Neural crest cell (in vitro differentiated cells): ENCODE results near the gene ATP8A1. TPM values are rescaled to one million over a fixed set of nuclear protein-coding genes. Genes with fewer than 3 reads are reported as not detected.

Experiments used
- DNase-seq: peaks from one replicate; pipeline ENCODE4 v3.0.0; 2021; ENCODE audit warnings: low read depth, mixed read lengths, low spot score
- H3K27ac Mint-ChIP-seq: one replicate; pipeline ENCODE4 v1.8.0; 2021; ENCODE audit warnings: mild to moderate bottlenecking, mixed read lengths; ENCODE audit not compliant: unreplicated experiment
- H3K27me3 Mint-ChIP-seq: 2 replicates; pipeline ENCODE4 v1.8.0; 2021; ENCODE audit warnings: low read depth, mild to moderate bottlenecking, mixed read lengths
- H3K36me3 Mint-ChIP-seq: 2 replicates; pipeline ENCODE4 v1.8.0; 2021; ENCODE audit warnings: low read depth, mild to moderate bottlenecking, mixed read lengths
- H3K4me1 Mint-ChIP-seq: 2 replicates; pipeline ENCODE4 v1.8.0; 2021; ENCODE audit warnings: mixed read lengths
- H3K4me3 Mint-ChIP-seq: one replicate; pipeline ENCODE4 v1.8.0; 2021; ENCODE audit warnings: mild to moderate bottlenecking, mixed read lengths
- H3K9me3 Mint-ChIP-seq: 2 replicates; pipeline ENCODE4 v1.8.0; 2021; ENCODE audit warnings: mixed read lengths
- total RNA-seq: library from RNA; stranded (reverse); gene quantifications from 2 replicates; pipeline ENCODE4 v1.2.1, GENCODE V29; 2021
- TF ChIP-seq, protein P1 (sequence below): fragments of 200-600 bp; sonication (generic); conservative IDR thresholded peaks from 2 replicates; pipeline ENCODE4 v1.5.0; 2021; ENCODE audit warnings: antibody characterized with exemption, mild to moderate bottlenecking

Gene ATP8A1
- total RNA-seq, 1 donor from 2014 or later, result 11.9 TPM

DNA sequence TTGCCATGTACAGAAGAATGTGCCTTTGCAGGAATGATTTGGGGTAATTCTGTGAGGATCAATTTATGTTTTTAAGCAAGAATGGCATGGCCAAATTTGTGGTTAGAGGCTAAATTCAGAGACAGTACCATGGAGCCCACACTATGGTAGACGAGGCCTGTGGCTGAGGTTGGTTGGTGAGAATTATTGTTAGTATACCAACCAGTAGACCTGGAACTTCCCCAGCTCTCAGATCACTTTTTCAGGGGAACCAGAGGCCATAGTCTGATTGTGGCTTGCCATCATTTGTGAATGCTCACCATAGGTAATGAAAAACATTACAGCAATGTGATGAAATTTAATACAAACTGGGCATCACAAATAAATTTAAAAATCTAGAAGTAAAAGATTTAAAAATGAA, 203.3 kb downstream of the ATP8A1 start:
- no peak overlapping the region for H3K4me3 Mint-ChIP-seq
- TF ChIP-seq, protein P1, sequence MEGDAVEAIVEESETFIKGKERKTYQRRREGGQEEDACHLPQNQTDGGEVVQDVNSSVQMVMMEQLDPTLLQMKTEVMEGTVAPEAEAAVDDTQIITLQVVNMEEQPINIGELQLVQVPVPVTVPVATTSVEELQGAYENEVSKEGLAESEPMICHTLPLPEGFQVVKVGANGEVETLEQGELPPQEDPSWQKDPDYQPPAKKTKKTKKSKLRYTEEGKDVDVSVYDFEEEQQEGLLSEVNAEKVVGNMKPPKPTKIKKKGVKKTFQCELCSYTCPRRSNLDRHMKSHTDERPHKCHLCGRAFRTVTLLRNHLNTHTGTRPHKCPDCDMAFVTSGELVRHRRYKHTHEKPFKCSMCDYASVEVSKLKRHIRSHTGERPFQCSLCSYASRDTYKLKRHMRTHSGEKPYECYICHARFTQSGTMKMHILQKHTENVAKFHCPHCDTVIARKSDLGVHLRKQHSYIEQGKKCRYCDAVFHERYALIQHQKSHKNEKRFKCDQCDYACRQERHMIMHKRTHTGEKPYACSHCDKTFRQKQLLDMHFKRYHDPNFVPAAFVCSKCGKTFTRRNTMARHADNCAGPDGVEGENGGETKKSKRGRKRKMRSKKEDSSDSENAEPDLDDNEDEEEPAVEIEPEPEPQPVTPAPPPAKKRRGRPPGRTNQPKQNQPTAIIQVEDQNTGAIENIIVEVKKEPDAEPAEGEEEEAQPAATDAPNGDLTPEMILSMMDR, result no peak
- no peaks in the 10 kb centered on the region for H3K9me3 Mint-ChIP-seq
- H3K27ac Mint-ChIP-seq, result no peak overlapping the region
- H3K36me3 Mint-ChIP-seq, result peaks cover 5% of the 10 kb centered on the region
- H3K27me3 Mint-ChIP-seq, result no peaks in the 10 kb centered on the region
- no peak for DNase-seq
- H3K4me1 Mint-ChIP-seq, result peaks cover 72% of the 10 kb centered on the region

GRCh38 chr4:42452823-42453222, 204.1 kb downstream of the ATP8A1 start:
- Mint-ChIP-seq H3K27ac (peak overlapping the region; percentile 13), H3K9me3 (no peaks in the 10 kb centered on the region), H3K4me3 (peak overlapping the region; percentile 5), H3K4me1 (peaks cover 65% of the 10 kb centered on the region), H3K27me3 (no peaks in the 10 kb centered on the region), H3K36me3 (peaks cover 5% of the 10 kb centered on the region)
- TF ChIP-seq, protein P1, result no peak
- DNase-seq, result peak; percentile 11

DNA sequence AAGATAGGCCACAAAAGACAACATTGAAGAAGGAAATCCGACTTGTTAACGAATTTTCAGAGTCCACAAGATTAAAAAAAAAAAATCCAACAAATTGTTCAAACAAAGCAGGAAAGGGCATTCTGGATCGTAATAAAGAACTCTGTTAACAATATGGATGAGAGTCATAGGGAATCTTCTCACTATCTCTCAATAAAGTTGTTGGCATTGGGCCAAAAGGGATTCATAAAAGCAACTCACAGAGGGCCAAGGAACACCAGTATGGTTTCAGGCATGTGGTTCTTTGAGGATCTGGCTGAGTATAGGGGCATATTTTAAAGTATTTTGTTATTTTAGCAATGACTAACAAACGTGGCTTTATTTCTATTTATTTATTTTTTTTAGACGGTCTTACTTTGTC, 210.1 kb downstream of the ATP8A1 start:
- TF ChIP-seq, protein P1, result no peak
- peaks cover 19% of the 10 kb centered on the region for H3K4me1 Mint-ChIP-seq
- peaks cover 10% of the 10 kb centered on the region for H3K36me3 Mint-ChIP-seq
- no peak for DNase-seq
- no peak overlapping the region for H3K4me3 Mint-ChIP-seq
- H3K27me3 Mint-ChIP-seq, result no peaks in the 10 kb centered on the region
- no peak overlapping the region for H3K27ac Mint-ChIP-seq
- peaks cover 2% of the 10 kb centered on the region for H3K9me3 Mint-ChIP-seq

- peaks cover 4% of the 10 kb centered on the region for H3K4me1 Mint-ChIP-seq
- no peak overlapping the region for H3K4me3 Mint-ChIP-seq
- H3K27me3 Mint-ChIP-seq, result no peaks in the 10 kb centered on the region
- TF ChIP-seq, protein P1, result no peak
- DNase-seq, result no peak
- peaks cover 2% of the 10 kb centered on the region for H3K9me3 Mint-ChIP-seq
- H3K27ac Mint-ChIP-seq, result no peak overlapping the region
- peaks cover 10% of the 10 kb centered on the region for H3K36me3 Mint-ChIP-seq
Observed at GRCh38 chr4:42445038-42445437, 211.9 kb downstream of the ATP8A1 start.

DNA sequence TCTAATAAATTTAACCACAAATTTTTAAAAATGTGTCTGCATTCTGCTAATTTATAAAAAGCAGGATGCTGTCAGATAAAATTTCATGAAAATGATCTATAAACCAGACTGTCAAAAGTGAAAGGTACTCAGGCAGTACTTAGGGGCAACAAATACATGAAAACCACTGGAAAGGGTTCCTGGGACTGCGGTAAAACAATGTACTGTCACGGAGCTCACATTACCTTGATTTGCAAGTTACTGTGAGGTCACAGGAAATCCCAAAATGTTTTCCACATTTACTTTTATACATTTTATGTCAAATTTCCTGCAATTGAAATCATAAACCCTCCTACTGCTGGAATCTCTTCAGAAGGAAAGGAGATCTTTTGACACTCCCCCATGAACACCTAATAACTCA, 214.3 kb downstream of the ATP8A1 start:
- Mint-ChIP-seq H3K4me1 (peaks cover 2% of the 10 kb centered on the region), H3K27me3 (no peaks in the 10 kb centered on the region), H3K27ac (no peak overlapping the region), H3K9me3 (peaks cover under 1% of the 10 kb centered on the region), H3K36me3 (peaks cover 4% of the 10 kb centered on the region), H3K4me3 (no peak overlapping the region)
- TF ChIP-seq, protein P1, result no peak
- DNase-seq, result no peak

DNA sequence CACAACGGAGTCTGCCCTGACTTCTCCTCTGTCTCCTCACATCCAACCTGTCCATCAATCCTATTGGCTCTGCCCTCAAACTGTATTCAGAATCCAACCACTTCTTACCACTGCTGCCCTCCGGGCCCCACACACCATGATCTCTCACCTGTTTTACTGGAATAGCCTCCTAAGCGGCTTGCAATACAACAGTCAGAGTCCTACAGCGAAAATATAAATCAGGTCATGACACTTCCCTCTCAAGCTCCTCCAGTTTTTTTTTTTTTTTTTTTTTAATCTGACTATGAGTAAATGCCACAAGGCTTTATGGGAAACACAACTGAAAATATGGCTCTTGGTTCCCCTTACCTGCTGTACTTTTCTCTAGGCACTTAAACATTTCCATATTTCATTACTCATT, 216.8 kb downstream of the ATP8A1 start:
- peaks cover 4% of the 10 kb centered on the region for H3K36me3 Mint-ChIP-seq
- DNase-seq, result no peak
- H3K27ac Mint-ChIP-seq, result peak overlapping the region; percentile 86
- H3K27me3 Mint-ChIP-seq, result no peaks in the 10 kb centered on the region
- H3K4me1 Mint-ChIP-seq, result no peaks in the 10 kb centered on the region
- TF ChIP-seq, protein P1, result no peak
- no peak overlapping the region for H3K4me3 Mint-ChIP-seq
- no peaks in the 10 kb centered on the region for H3K9me3 Mint-ChIP-seq
